H1 (cell line): ENCODE measurements around the gene SLC22A23. TPM values are rescaled to one million over a fixed set of nuclear protein-coding genes. Genes with fewer than 3 reads are reported as not detected.

ENCODE experiments used
- CTCF ChIA-PET: fragments of 300-600 bp; sonication (Branson Sonifier 250); formaldehyde crosslinking; loops from one replicate; lab custom pipeline; 2021; ENCODE audit not compliant: partially characterized antibody; lab: Charles Lee
- POLR2A ChIA-PET: fragments of 300-600 bp; sonication (Branson Sonifier 250); formaldehyde crosslinking; loops from one replicate; lab custom pipeline; 2021; ENCODE audit warnings: inconsistent platforms; ENCODE audit not compliant: partially characterized antibody; lab: Charles Lee
- DNase-seq, 2 experiments: peaks; one replicate each; pipeline versions ENCODE4 v3.0.0 to v3.0.0-alpha.2; 2010 to 2022; ENCODE audit warnings: low spot score in 2 of 2, low read depth in 1 of 2, mixed read lengths in 1 of 2
- FAIRE-seq: peaks from 2 replicates; lab custom pipeline; 2011; peaks lifted over from hg19 to GRCh38; lab: Jason Lieb, UNC
- H2AFZ ChIP-seq: 2 replicates; pipeline ENCODE4 v1.8.1; 2012; ENCODE audit warnings: low read length, inconsistent platforms
- H2AK5ac ChIP-seq: 2 replicates; pipeline ENCODE4 v1.6.1; 2013; ENCODE audit warnings: low read depth, low read length
- H2BK120ac ChIP-seq: replicated peaks from 2 replicates; pipeline ENCODE3; 2013; ENCODE audit warnings: low read depth, low read length, inconsistent platforms
- H2BK12ac ChIP-seq: 2 replicates; pipeline ENCODE4 v1.6.1; 2013; ENCODE audit warnings: low read depth, low read length
- H2BK15ac ChIP-seq: 2 replicates; pipeline ENCODE4 v1.6.1; 2013; ENCODE audit warnings: low read length
- H2BK20ac ChIP-seq: 2 replicates; pipeline ENCODE4 v1.6.1; 2013; ENCODE audit warnings: low read length
- H2BK5ac ChIP-seq: 2 replicates; pipeline ENCODE4 v1.6.1; 2013; ENCODE audit warnings: low read depth, low read length
- H3K14ac ChIP-seq: 2 replicates; pipeline ENCODE4 v1.6.1; 2013; ENCODE audit warnings: inconsistent platforms; ENCODE audit not compliant: insufficient read length
- H3K18ac ChIP-seq: 2 replicates; pipeline ENCODE4 v1.6.1; 2013; ENCODE audit warnings: low read length; ENCODE audit errors: extremely low read depth
- H3K23ac ChIP-seq: 2 replicates; pipeline ENCODE4 v1.6.1; 2013; ENCODE audit warnings: inconsistent platforms; ENCODE audit not compliant: insufficient read length
- H3K23me2 ChIP-seq: 2 replicates; pipeline ENCODE4 v1.6.1; 2013; ENCODE audit warnings: low read depth, low read length
- H3K27ac ChIP-seq: 2 replicates; pipeline ENCODE4 v1.6.1; 2011; ENCODE audit warnings: low read depth, low read length, inconsistent platforms
- H3K27me3 ChIP-seq, 4 experiments: replicated peaks in 1 of 4; 1 replicate in 1 of 4; 2 replicates in 3 of 4; pipeline versions ENCODE4 v1.6.1 to v1.8.1; 2011 to 2013; ENCODE audit warnings: low read length in 3 of 4, mild to moderate bottlenecking in 3 of 4, inconsistent platforms in 2 of 4, mixed read lengths in 2 of 4, moderate library complexity in 1 of 4; ENCODE audit not compliant: control insufficient read depth in 3 of 4, insufficient read depth in 3 of 4; ENCODE audit errors: extremely low read depth in 1 of 4
- H3K36me3 ChIP-seq, 4 experiments: 2 replicates each; pipeline versions ENCODE4 v1.6.1 to v1.8.1; 2011 to 2013; ENCODE audit warnings: mild to moderate bottlenecking in 4 of 4, low read length in 3 of 4, moderate library complexity in 2 of 4, control low read depth in 1 of 4, inconsistent platforms in 1 of 4; ENCODE audit not compliant: insufficient read depth in 4 of 4, control insufficient read depth in 2 of 4
- H3K4ac ChIP-seq: replicated peaks from 2 replicates; pipeline ENCODE3; 2013; ENCODE audit warnings: low read length, low read depth, mixed read lengths, inconsistent platforms; ENCODE audit not compliant: insufficient read length
- H3K4me1 ChIP-seq, 4 experiments: replicated peaks in 1 of 4; 1 replicate in 1 of 4; 2 replicates in 3 of 4; pipeline versions ENCODE4 v1.6.1 to v1.8.1; 2011 to 2013; ENCODE audit warnings: low read length in 3 of 4, inconsistent platforms in 2 of 4, mixed read lengths in 1 of 4; ENCODE audit not compliant: insufficient read depth in 4 of 4, control insufficient read depth in 3 of 4
- H3K4me2 ChIP-seq, 2 experiments: 2 replicates each; pipeline versions ENCODE4 v1.6.1 to v1.8.1; 2011 to 2013; ENCODE audit warnings: low read depth in 2 of 2, low read length in 2 of 2, control low read depth in 1 of 2, inconsistent platforms in 1 of 2, mild to moderate bottlenecking in 1 of 2; ENCODE audit not compliant: insufficient read depth in 1 of 2
- H3K4me3 ChIP-seq, 4 experiments: fragments of 200-600, 300-600 bp in 1 of 4; sonication (generic), shearing (Covaris generic), sonication (Bioruptor Twin) in 1 of 4; 2 replicates each; pipeline versions ENCODE4 v1.5.1 to v1.8.1; 2011 to 2016; ENCODE audit warnings: low read length in 4 of 4, low read depth in 3 of 4, control low read depth in 2 of 4, inconsistent platforms in 2 of 4, mild to moderate bottlenecking in 2 of 4, mixed read lengths in 1 of 4, moderate library complexity in 1 of 4; ENCODE audit not compliant: insufficient read depth in 2 of 4; ENCODE audit errors: extremely low read depth in 1 of 4
- H3K56ac ChIP-seq: replicated peaks from 2 replicates; pipeline ENCODE3; 2013; ENCODE audit warnings: low read depth, mild to moderate bottlenecking, mixed read lengths, low read length, inconsistent platforms; ENCODE audit not compliant: insufficient read length
- H3K79me1 ChIP-seq: 2 replicates; pipeline ENCODE4 v1.6.1; 2013; ENCODE audit warnings: low read depth, low read length, control low read depth
- H3K79me2 ChIP-seq, 2 experiments: 2 replicates each; pipeline versions ENCODE4 v1.6.1 to v1.8.1; 2012 to 2013; ENCODE audit warnings: low read length in 2 of 2, mild to moderate bottlenecking in 2 of 2, inconsistent platforms in 1 of 2; ENCODE audit not compliant: insufficient read depth in 2 of 2, control insufficient read depth in 1 of 2
- H3K9ac ChIP-seq, 4 experiments: replicated peaks in 1 of 4; 1 replicate in 1 of 4; 2 replicates in 3 of 4; pipeline versions ENCODE4 v1.6.1 to v1.8.1; 2011 to 2013; ENCODE audit warnings: low read depth in 3 of 4, low read length in 3 of 4, control low read depth in 2 of 4, mild to moderate bottlenecking in 2 of 4, moderate library complexity in 2 of 4, inconsistent platforms in 1 of 4; ENCODE audit errors: extremely low read depth in 1 of 4
- H3K9me3 ChIP-seq, 2 experiments: 2 replicates each; pipeline versions ENCODE4 v1.6.1 to v1.8.1; 2012 to 2013; ENCODE audit warnings: mild to moderate bottlenecking in 2 of 2, moderate library complexity in 2 of 2, control low read depth in 1 of 2, inconsistent platforms in 1 of 2, low read depth in 1 of 2, low read length in 1 of 2, mixed read lengths in 1 of 2; ENCODE audit not compliant: insufficient read depth in 2 of 2
- H4K20me1 ChIP-seq, 2 experiments: replicated peaks in 1 of 2; 2 replicates each; pipeline versions ENCODE3 to v1.8.1; 2011 to 2013; ENCODE audit warnings: inconsistent platforms in 2 of 2, low read length in 2 of 2, mild to moderate bottlenecking in 1 of 2; ENCODE audit not compliant: insufficient read depth in 2 of 2, control insufficient read depth in 1 of 2
- H4K5ac ChIP-seq: 2 replicates; pipeline ENCODE4 v1.6.1; 2013; ENCODE audit warnings: low read length, low read depth, mixed read lengths, inconsistent platforms; ENCODE audit not compliant: insufficient read length
- H4K8ac ChIP-seq: 2 replicates; pipeline ENCODE4 v1.8.0; 2013; ENCODE audit warnings: mild to moderate bottlenecking, moderate library complexity, low read length, inconsistent platforms; ENCODE audit not compliant: insufficient read depth; ENCODE audit errors: extremely low read depth
- H4K91ac ChIP-seq: replicated peaks from 2 replicates; pipeline ENCODE3; 2013; ENCODE audit warnings: low read length, mixed read lengths, inconsistent platforms; ENCODE audit not compliant: insufficient read length
- BRCA1 ChIP-seq: IDR thresholded peaks from 2 replicates; pipeline ENCODE4 v1.6.1; 2012; ENCODE audit warnings: low read depth, low read length, improper control_type of control experiment
- EP300 ChIP-seq, 2 experiments: IDR thresholded peaks; 1 replicate in 1 of 2; 2 replicates in 1 of 2; pipeline ENCODE4 v1.6.1; 2011 to 2012; ENCODE audit warnings: low read depth in 2 of 2, low read length in 2 of 2, mild to moderate bottlenecking in 2 of 2, borderline replicate concordance in 1 of 2, inconsistent platforms in 1 of 2, moderate library complexity in 1 of 2
- EZH2 ChIP-seq: fragments of 200-600 bp; sonication (generic); IDR thresholded peaks from 2 replicates; pipeline ENCODE4 v1.7.1; 2012; ENCODE audit warnings: low read depth, mild to moderate bottlenecking, moderate library complexity, low read length, inconsistent platforms; ENCODE audit not compliant: severe bottlenecking
- KDM5A ChIP-seq: fragments of 200-600 bp; IDR thresholded peaks from 2 replicates; pipeline ENCODE4 v1.7.1; 2012; ENCODE audit warnings: mild to moderate bottlenecking, low read length, inconsistent platforms, mixed read lengths
- NANOG ChIP-seq: IDR thresholded peaks from 2 replicates; pipeline ENCODE4 v1.6.1; 2011; ENCODE audit warnings: low read length, low read depth, mild to moderate bottlenecking, inconsistent platforms; ENCODE audit not compliant: insufficient read depth, poor library complexity, severe bottlenecking
- POU5F1 ChIP-seq: IDR thresholded peaks from 2 replicates; pipeline ENCODE4 v1.6.1; 2011; ENCODE audit warnings: low read depth, mild to moderate bottlenecking, low read length, moderate library complexity
- RBBP5 ChIP-seq: IDR thresholded peaks from 2 replicates; pipeline ENCODE4 v1.7.1; 2012; ENCODE audit warnings: low read depth, mild to moderate bottlenecking, inconsistent platforms, low read length, moderate library complexity, borderline replicate concordance
- SIN3A ChIP-seq, 2 experiments: IDR thresholded peaks in 1 of 2; conservative IDR thresholded peaks in 1 of 2; 2 replicates each; pipeline ENCODE4 v1.6.1; 2011 to 2012; ENCODE audit warnings: low read length in 2 of 2, improper control_type of control experiment in 1 of 2, low read depth in 1 of 2, mild to moderate bottlenecking in 1 of 2
- SUZ12 ChIP-seq: fragments of 200-600 bp; sonication (generic); IDR thresholded peaks from 2 replicates; pipeline ENCODE4 v1.6.1; 2012; ENCODE audit warnings: mild to moderate bottlenecking, inconsistent platforms, low read length, moderate library complexity, mixed read lengths
- ZNF274 ChIP-seq: IDR thresholded peaks from 2 replicates; pipeline ENCODE4 v1.7.0; 2012; ENCODE audit warnings: low read length, borderline replicate concordance; ENCODE audit errors: extremely low read depth
- WGBS, 2 experiments: shearing (Covaris generic) in 1 of 2; methylation state at CpG; one replicate each; pipeline versions ENCODE4 v1.1.6 to v1.1.7; 2013 to 2015; ENCODE audit warnings: low lambda C conversion rate in 2 of 2, mixed read lengths in 2 of 2, inconsistent platforms in 1 of 2, low coverage in 1 of 2, missing lambda C conversion rate in 1 of 2; ENCODE audit not compliant: insufficient replicate concordance in 2 of 2, insufficient coverage in 1 of 2, insufficient read length in 1 of 2; ENCODE audit errors: extremely low coverage in 1 of 2, missing lambda C conversion rate in 1 of 2; 5-methylcytosine and 5-hydroxymethylcytosine counted together
- polyA plus RNA-seq, 7 experiments: library from polyadenylated mRNA; depleted of rRNA in 3 of 7; stranded (reverse) in 5 of 7; unstranded in 2 of 7; fragments of >200 nt in 5 of 7; fragments of 200-250 nt in 2 of 7; gene quantifications; 1 replicate in 5 of 7; 2 replicates in 1 of 7; 4 replicates in 1 of 7; pipeline versions ENCODE4 v1.2.1 to v1.2.3, GENCODE V29; 2011 to 2013; ENCODE audit warnings: missing spikeins in 2 of 7, mixed read lengths in 2 of 7
- total RNA-seq: library from RNA; stranded (reverse); fragmentation: NEBNext Ultra II Directional; extraction: Animal tissue kit (Norgen Biotek cat#: 25700); gene quantifications from 2 replicates; pipeline ENCODE4 v1.2.1, GENCODE V29; 2021

SLC22A23 gene
- total and polyA plus RNA-seq, 2 of the 8 experiments (the other 6 are each of a cell fraction or from before 2014, with no cell fraction given): 9.9 to 38.4 TPM

- H3K9ac ChIP-seq: peak overlapping the region in 3 of 4 experiments; percentile 15 to 69 (median 65); a peak in 6 of 7 replicates
- peak overlapping the region; percentile 92 for H4K5ac ChIP-seq
- no peak overlapping the region for H3K4ac ChIP-seq
- peaks cover 5% of the 10 kb centered on the region; the same call in 1 of the 2 replicates for H3K79me1 ChIP-seq
- 3% methylated on average over 26 of the region's 38 CpGs; no CpG with 5 or more reads in 1 of the 2 experiments for WGBS, 2 experiments
- peak overlapping the region; percentile 87 to 99 (median 94) for H3K4me3 ChIP-seq
- no peak for FAIRE-seq
- H2BK120ac ChIP-seq: no peak overlapping the region
- peak overlapping the region; percentile 91 to 98 for H3K4me2 ChIP-seq
- peak overlapping the region; percentile 74 for H3K56ac ChIP-seq
- H2AK5ac ChIP-seq: peak overlapping the region; percentile 32; the same call in 1 of the 2 replicates
- peaks cover 0 to 23% (median 19%) of the 10 kb centered on the region in 4 experiments; a peak in 6 of 7 replicates for H3K27me3 ChIP-seq
- peaks cover 4 to 21% (median 10%) of the 10 kb centered on the region in 4 experiments for H3K36me3 ChIP-seq
- peak overlapping the region; percentile 92; the same call in 1 of the 2 replicates for H2BK5ac ChIP-seq
- DNase-seq: peak in 1 of 2 experiments; percentile 89
- no peak overlapping the region for H3K23ac ChIP-seq
- peak overlapping the region; percentile 61; the same call in 1 of the 2 replicates for H2BK20ac ChIP-seq
- H3K9me3 ChIP-seq: no peaks in the 10 kb centered on the region
- peak overlapping the region; percentile 93 for H2BK12ac ChIP-seq
- no peak overlapping the region for H2BK15ac ChIP-seq
- peaks cover 15 to 19% of the 10 kb centered on the region in 2 experiments for H3K79me2 ChIP-seq
- peak overlapping the region; percentile 55; the same call in 1 of the 2 replicates for H3K27ac ChIP-seq
- H3K14ac ChIP-seq: no peak overlapping the region
- H4K91ac ChIP-seq: peak overlapping the region; percentile 98
- H3K4me1 ChIP-seq: peaks cover 4 to 22% (median 16%) of the 10 kb centered on the region in 4 experiments; a peak in 6 of 7 replicates
- peaks cover 15 to 16% of the 10 kb centered on the region in 2 experiments for H4K20me1 ChIP-seq
- peak overlapping the region; percentile 95 for H4K8ac ChIP-seq
- POLR2A ChIA-PET: interaction anchor here (0.6 to 7.6 kb wide), 18 partner anchors 8 to 523 kb away, joined by 3 to 122 read pairs (median 7); partner anchors contain the start of gene TUBB2A
- H3K18ac ChIP-seq: peak overlapping the region; percentile 99
- CTCF ChIA-PET: interaction anchor here (1.0 to 17.3 kb wide), 4 partner anchors 22 to 69 kb away, joined by 4 to 263 read pairs (median 8); no protein-coding TSS in a partner anchor
- H2AFZ ChIP-seq: no peak overlapping the region; the same call in 1 of the 2 replicates
- H3K23me2 ChIP-seq: peaks cover 40% of the 10 kb centered on the region
- no peak for TF ChIP-seq BRCA1
- no peak for TF ChIP-seq EP300 (IDR thresholded peaks at IDR 0.05; ENCODE audit: borderline replicate concordance in 1 of 2, low read depth in 2 of 2, low read length in 2 of 2)
- TF ChIP-seq EZH2: peak; percentile 25
- TF ChIP-seq KDM5A: no peak
- TF ChIP-seq RBBP5: no peak
- TF ChIP-seq SIN3A (conservative IDR thresholded peaks at IDR 0.05 in 1 of 2, IDR thresholded peaks at IDR 0.05 in 1 of 2; ENCODE audit: low read depth in 1 of 2, low read length in 2 of 2): 0 out of 4 replicates have a peak, but pooled peaks have one; percentile 29 to 50
- no peak for TF ChIP-seq POU5F1
- TF ChIP-seq ZNF274: no peak
- TF ChIP-seq SUZ12: no peak
- no peak for TF ChIP-seq NANOG
Measured at GRCh38 chr6:3228046-3228671, 228.7 kb downstream of the SLC22A23 start.
